Testis (tissue), 2 donors: Measurements from ENCODE around the gene DNAJC5.

Source experiments
- CTCF ChIP-seq, 3 experiments: fragments of 450-650 bp in 2 of 3; fragments of 200-600 bp in 1 of 3; sonication (generic) in 1 of 3; IDR thresholded peaks; one replicate each; pipeline ENCODE4 v1.5.1; 2016 to 2019; ENCODE audit warnings: antibody characterized with exemption in 3 of 3, mild to moderate bottlenecking in 2 of 3, moderate library complexity in 1 of 3
- POLR2A ChIP-seq: fragments of 450-650 bp; IDR thresholded peaks from one replicate; pipeline ENCODE4 v1.6.1; 2017; ENCODE audit warnings: antibody characterized with exemption, mild to moderate bottlenecking, moderate library complexity

GRCh38 chr20:63898882-63899558 lies 4.1 kb downstream of the DNAJC5 start:
- TF ChIP-seq CTCF (IDR thresholded peaks at IDR 0.05): no peak
- no peak for TF ChIP-seq POLR2A
